NB4 (cell line): ENCODE data around the gene ZNF275.

Experiments used
- DNase-seq: peaks from one replicate; pipeline ENCODE4 v3.0.0; 2010; ENCODE audit warnings: low read depth
- H3K4me3 ChIP-seq: one replicate; pipeline ENCODE4 v1.5.1; 2011; ENCODE audit warnings: mild to moderate bottlenecking, low read depth, low read length, moderate library complexity
- CTCF ChIP-seq: IDR thresholded peaks from one replicate; pipeline ENCODE4 v1.5.1; 2012; ENCODE audit warnings: low read depth, low read length
- MAX ChIP-seq: IDR thresholded peaks from 2 replicates; pipeline ENCODE4 v1.6.1; 2011; ENCODE audit warnings: low read depth, low read length
- MYC ChIP-seq: IDR thresholded peaks from 2 replicates; pipeline ENCODE4 v1.6.1; 2011; ENCODE audit warnings: low read depth, low read length
- POLR2A ChIP-seq: IDR thresholded peaks from 2 replicates; pipeline ENCODE4 v1.6.1; 2011; ENCODE audit warnings: mild to moderate bottlenecking; ENCODE audit not compliant: insufficient read length; ENCODE audit errors: extremely low read depth

The ZNF275 gene

GRCh38 chrX:153333266-153333665 lies 687 bp upstream of the ZNF275 start:
- no peak for DNase-seq
- no peak overlapping the region for H3K4me3 ChIP-seq
- no peak for TF ChIP-seq CTCF
- TF ChIP-seq MAX: no peak
- TF ChIP-seq MYC: no peak
- no peak for TF ChIP-seq POLR2A

DNA sequence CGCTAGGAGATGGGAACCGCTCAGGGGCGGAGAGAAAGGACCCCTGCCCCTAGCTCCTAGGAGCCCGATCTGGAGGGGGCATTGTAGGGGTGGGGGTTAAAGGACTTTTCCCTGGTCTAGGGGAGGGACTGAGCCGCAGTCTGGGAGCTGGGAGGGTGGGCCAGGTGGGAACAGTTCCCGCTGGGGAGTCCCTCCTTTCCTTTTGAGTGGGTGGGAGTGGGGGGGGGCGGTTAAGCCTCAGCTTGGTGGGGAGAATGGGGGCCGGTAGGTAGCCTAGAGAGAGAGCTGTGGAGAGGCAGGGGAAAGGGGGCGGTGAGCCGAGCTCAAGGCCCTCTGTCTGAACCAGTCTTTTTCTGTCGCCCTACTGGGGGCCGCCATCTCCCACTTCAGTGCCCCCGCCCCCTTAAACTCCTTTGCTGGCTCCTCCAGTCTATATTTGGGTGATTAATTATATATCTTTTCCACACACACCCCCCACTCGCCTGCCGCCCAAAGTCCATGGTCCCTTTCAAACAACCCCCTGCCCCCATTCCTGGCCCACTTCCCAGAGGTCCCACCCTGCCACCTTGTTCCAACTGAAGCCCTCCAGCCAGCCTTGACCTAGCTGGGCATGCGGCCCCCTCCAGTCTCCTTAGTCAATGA lies 822 bp downstream of the ZNF275 start:
- DNase-seq: no peak
- no peak for TF ChIP-seq POLR2A
- no peak for TF ChIP-seq MAX
- no peak for TF ChIP-seq MYC
- TF ChIP-seq CTCF: no peak
- H3K4me3 ChIP-seq: peak overlapping the region; percentile 60

- DNase-seq: no peak
- H3K4me3 ChIP-seq: no peak overlapping the region
- no peak for TF ChIP-seq MAX
- TF ChIP-seq MYC: no peak
- no peak for TF ChIP-seq CTCF
- TF ChIP-seq POLR2A: no peak
Observed at GRCh38 chrX:153336121-153336894, 2.4 kb downstream of the ZNF275 start.

- TF ChIP-seq MAX: no peak
- TF ChIP-seq POLR2A: no peak
- no peak for TF ChIP-seq CTCF
- no peak for TF ChIP-seq MYC
- H3K4me3 ChIP-seq: no peak overlapping the region
- no peak for DNase-seq
Observed at GRCh38 chrX:153336988-153337387, 3.0 kb downstream of the ZNF275 start.

DNA sequence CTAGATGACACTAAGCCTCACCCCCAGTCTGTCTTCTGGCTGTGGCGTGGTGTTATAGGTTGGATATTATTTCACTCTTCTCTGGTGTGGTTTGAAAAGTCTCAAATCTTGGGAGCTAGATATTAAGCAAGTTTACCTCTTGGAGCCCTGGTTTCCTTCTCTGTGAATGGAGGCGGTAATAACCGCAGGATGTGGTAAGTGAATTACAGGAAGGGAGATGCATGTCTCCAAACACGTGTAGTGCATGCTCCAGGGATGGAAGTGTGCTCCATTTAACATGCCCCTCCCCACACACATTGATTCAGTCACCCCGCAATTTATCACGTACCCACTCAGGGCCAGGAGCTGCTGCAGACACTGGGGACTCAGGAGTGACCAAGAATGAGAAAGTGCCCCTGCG lies 4.9 kb downstream of the ZNF275 start:
- no peak overlapping the region for H3K4me3 ChIP-seq
- DNase-seq: peak; percentile 25
- TF ChIP-seq POLR2A: no peak
- TF ChIP-seq MAX: peak; percentile 47; the same call in 1 of the 2 replicates

GRCh38 chrX:153339662-153340061 lies 5.7 kb downstream of the ZNF275 start:
- H3K4me3 ChIP-seq: no peak overlapping the region
- no peak for DNase-seq
- TF ChIP-seq MYC (no peak), POLR2A (no peak), CTCF (no peak)
